HepG2 (cell line): ENCODE results near the gene NDUFB10. TPM values are rescaled to one million over a fixed set of nuclear protein-coding genes. Genes with fewer than 3 reads are reported as not detected.

Experiments
- AGO1 ChIP-seq: fragments of 200-400 bp; formaldehyde crosslinking; IDR thresholded peaks from 2 replicates; pipeline ENCODE4 v1.6.1; 2017; ENCODE audit warnings: mild to moderate bottlenecking, low read depth, low read length, moderate library complexity; ENCODE audit not compliant: poor library complexity, severe bottlenecking
- HOXA5 ChIP-seq: sonication (generic); formaldehyde crosslinking; IDR thresholded peaks from 2 replicates; pipeline ENCODE4 v1.4.0; 2020; ENCODE audit warnings: missing genetic modification reagents
- MED1 ChIP-seq: sonication (generic); formaldehyde crosslinking; IDR thresholded peaks from 2 replicates; pipeline ENCODE4 v1.4.0; 2020; ENCODE audit warnings: missing genetic modification reagents
- RCOR2 ChIP-seq: IDR thresholded peaks from 2 replicates; pipeline ENCODE4 v1.6.1; 2016; ENCODE audit warnings: missing biosample characterization, missing genetic modification reagents
- RNF219 ChIP-seq: sonication (generic); formaldehyde crosslinking; IDR thresholded peaks from 2 replicates; pipeline ENCODE4 v1.5.0; 2020; ENCODE audit warnings: mild to moderate bottlenecking, missing genetic modification reagents
- TBX2 ChIP-seq: sonication (generic); formaldehyde crosslinking; IDR thresholded peaks from 2 replicates; pipeline ENCODE4 v1.5.0; 2020; ENCODE audit warnings: missing genetic modification reagents, mild to moderate bottlenecking, borderline replicate concordance
- ZBTB25 ChIP-seq: IDR thresholded peaks from 2 replicates; pipeline ENCODE4 v1.6.1; 2018; ENCODE audit warnings: missing genetic modification reagents
- ZNF124 ChIP-seq: sonication (generic); formaldehyde crosslinking; IDR thresholded peaks from 2 replicates; pipeline ENCODE4 v1.4.0; 2020; ENCODE audit warnings: missing genetic modification reagents
- ZNF142 ChIP-seq: sonication (generic); formaldehyde crosslinking; IDR thresholded peaks from 2 replicates; pipeline ENCODE4 v1.4.0; 2020; ENCODE audit warnings: missing genetic modification reagents
- ZNF180 ChIP-seq: sonication (generic); formaldehyde crosslinking; IDR thresholded peaks from 2 replicates; pipeline ENCODE4 v1.4.0; 2020; ENCODE audit warnings: low read depth, missing genetic modification reagents, borderline replicate concordance
- ZNF224 ChIP-seq: sonication (generic); formaldehyde crosslinking; IDR thresholded peaks from 2 replicates; pipeline ENCODE4 v1.5.0; 2020; ENCODE audit warnings: mild to moderate bottlenecking, missing genetic modification reagents
- ZNF543 ChIP-seq: sonication (generic); formaldehyde crosslinking; IDR thresholded peaks from 2 replicates; pipeline ENCODE4 v1.4.0; 2020; ENCODE audit warnings: mild to moderate bottlenecking, missing genetic modification reagents
- ZNF749 ChIP-seq: sonication (generic); formaldehyde crosslinking; IDR thresholded peaks from 2 replicates; pipeline ENCODE4 v1.8.0; 2022; ENCODE audit warnings: mild to moderate bottlenecking, missing genetic modification reagents, moderate library complexity, borderline replicate concordance
- polyA plus RNA-seq, 8 experiments: library from polyadenylated mRNA; depleted of rRNA in 3 of 8; stranded (reverse) in 7 of 8; unstranded in 1 of 8; fragments of >200 nt; fragmentation: Illumina TruSeq in 4 of 8; extraction: Trizol in 4 of 8; gene quantifications; 2 replicates each; pipeline versions ENCODE4 v1.2.1 to v1.2.3, GENCODE V29; 2011 to 2016; ENCODE audit warnings: low read depth in 4 of 8, missing spikeins in 1 of 8, mixed read lengths in 1 of 8; ENCODE audit not compliant: insufficient read depth in 1 of 8
- total RNA-seq, 5 experiments: library from RNA; depleted of rRNA; stranded (reverse); fragments of >200 nt; fragmentation: Illumina TruSeq; extraction: Trizol; gene quantifications; 2 replicates each; pipeline ENCODE4 v1.2.3, GENCODE V29; 2016; ENCODE audit warnings: low read depth in 1 of 5
- TF ChIP-seq, protein P1 (sequence below): sonication (generic); formaldehyde crosslinking; IDR thresholded peaks from 2 replicates; pipeline ENCODE4 v1.4.0; 2020; ENCODE audit warnings: low read depth, missing genetic modification reagents

Gene NDUFB10
- total and polyA plus RNA-seq, 2 of the 13 experiments (the other 11 are each of a cell fraction or from before 2014, with no cell fraction given), result 68.6 to 157 TPM

DNA sequence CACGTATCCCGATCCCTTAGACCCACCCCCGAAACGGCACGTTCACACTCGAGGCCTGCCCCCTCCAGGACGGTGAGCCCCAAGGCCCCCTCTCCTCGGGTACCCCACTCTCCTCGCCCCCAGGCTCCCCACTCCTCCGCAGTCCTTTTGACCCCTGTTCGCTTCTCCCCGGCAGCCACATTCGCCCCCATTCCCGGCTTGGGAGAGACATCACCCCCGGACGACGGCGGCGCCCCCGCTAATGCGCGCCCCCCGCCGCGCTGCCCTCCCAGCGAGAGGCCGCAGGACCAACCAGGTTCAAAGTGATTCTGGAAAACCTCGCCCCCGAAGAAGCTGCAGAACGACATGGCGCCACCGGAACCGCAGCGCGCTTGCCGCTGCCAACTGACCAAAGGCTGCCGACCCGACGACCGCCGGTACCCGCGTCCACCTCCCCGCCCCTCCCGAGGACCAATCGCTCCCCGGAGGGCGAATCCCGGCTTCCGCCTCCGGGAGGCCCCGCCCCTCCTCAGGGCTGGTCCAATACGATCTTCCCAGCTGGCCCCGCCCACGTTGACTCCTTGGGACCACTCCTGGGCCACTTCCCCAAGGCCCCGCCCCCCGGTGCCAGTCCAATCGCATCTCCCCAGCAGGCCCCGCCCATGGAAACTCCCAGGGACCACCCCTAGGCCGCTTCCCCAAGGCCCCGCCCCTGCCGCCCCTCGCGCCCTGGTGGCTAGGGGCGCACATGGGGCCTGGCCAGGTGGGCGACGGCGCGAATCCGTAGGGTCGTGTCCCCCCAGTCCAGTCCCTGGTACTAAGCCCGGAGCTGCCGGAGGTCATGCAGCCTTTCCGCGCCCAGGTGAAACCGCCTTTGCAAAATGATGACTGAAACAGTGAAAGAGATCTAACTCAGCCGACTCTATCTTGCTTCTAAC is 16.3 kb upstream of the NDUFB10 start, which contains the start of gene MSRB1 (continued):
- TF ChIP-seq, protein P1, sequence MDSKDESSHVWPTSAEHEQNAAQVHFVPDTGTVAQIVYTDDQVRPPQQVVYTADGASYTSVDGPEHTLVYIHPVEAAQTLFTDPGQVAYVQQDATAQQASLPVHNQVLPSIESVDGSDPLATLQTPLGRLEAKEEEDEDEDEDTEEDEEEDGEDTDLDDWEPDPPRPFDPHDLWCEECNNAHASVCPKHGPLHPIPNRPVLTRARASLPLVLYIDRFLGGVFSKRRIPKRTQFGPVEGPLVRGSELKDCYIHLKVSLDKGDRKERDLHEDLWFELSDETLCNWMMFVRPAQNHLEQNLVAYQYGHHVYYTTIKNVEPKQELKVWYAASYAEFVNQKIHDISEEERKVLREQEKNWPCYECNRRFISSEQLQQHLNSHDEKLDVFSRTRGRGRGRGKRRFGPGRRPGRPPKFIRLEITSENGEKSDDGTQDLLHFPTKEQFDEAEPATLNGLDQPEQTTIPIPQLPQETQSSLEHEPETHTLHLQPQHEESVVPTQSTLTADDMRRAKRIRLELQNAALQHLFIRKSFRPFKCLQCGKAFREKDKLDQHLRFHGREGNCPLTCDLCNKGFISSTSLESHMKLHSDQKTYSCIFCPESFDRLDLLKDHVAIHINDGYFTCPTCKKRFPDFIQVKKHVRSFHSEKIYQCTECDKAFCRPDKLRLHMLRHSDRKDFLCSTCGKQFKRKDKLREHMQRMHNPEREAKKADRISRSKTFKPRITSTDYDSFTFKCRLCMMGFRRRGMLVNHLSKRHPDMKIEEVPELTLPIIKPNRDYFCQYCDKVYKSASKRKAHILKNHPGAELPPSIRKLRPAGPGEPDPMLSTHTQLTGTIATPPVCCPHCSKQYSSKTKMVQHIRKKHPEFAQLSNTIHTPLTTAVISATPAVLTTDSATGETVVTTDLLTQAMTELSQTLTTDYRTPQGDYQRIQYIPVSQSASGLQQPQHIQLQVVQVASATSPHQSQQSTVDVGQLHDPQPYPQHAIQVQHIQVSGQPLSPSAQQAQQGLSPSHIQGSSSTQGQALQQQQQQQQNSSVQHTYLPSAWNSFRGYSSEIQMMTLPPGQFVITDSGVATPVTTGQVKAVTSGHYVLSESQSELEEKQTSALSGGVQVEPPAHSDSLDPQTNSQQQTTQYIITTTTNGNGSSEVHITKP (CRISPR knock-in tag), result 0 out of 2 replicates have a peak, but pooled peaks have one; percentile 43
- peak; percentile 37; the same call in 1 of the 2 replicates for TF ChIP-seq ZNF749 (CRISPR knock-in tag)
- peak; percentile 84 for TF ChIP-seq TBX2 (CRISPR knock-in tag)
- TF ChIP-seq ZNF142 (CRISPR knock-in tag), result peak; percentile 48; the same call in 1 of the 2 replicates
- TF ChIP-seq ZNF224 (CRISPR knock-in tag), result peak; percentile 71; the same call in 1 of the 2 replicates
- no peak for TF ChIP-seq ZNF180 (CRISPR knock-in tag)
- TF ChIP-seq ZNF124 (CRISPR knock-in tag), result 0 out of 2 replicates have a peak, but pooled peaks have one; percentile 16
- TF ChIP-seq RNF219 (CRISPR knock-in tag), result no peak
- TF ChIP-seq ZBTB25, result peak; percentile 65; the same call in 1 of the 2 replicates
- TF ChIP-seq HOXA5 (CRISPR knock-in tag), result 0 out of 2 replicates have a peak, but pooled peaks have one; percentile 37
- TF ChIP-seq ZNF543, result peak; percentile 87; the same call in 1 of the 2 replicates
- TF ChIP-seq AGO1, result no peak
- 0 out of 2 replicates have a peak, but pooled peaks have one; percentile 45 for TF ChIP-seq MED1 (CRISPR knock-in tag)
- no peak for TF ChIP-seq RCOR2
